HT-29 (cell line): Measurements from ENCODE around the gene EPS8L3. TPM values are rescaled to one million over a fixed set of nuclear protein-coding genes. Genes with fewer than 3 reads are reported as not detected.
"Not testable (repeated sequence)": the region's sequence is repeated elsewhere in the genome, so short reads cannot be mapped to it uniquely, and the experiment has no call there.

Experiments
- DNase-seq: peaks from one replicate; pipeline ENCODE4 v3.0.0-alpha.2; 2015; ENCODE audit warnings: low spot score
- total RNA-seq: library from RNA; depleted of rRNA; stranded (reverse); fragments of >200 nt; shearing (Covaris generic); gene quantifications from 2 replicates; pipeline ENCODE4 v1.2.3, GENCODE V29; 2014

The EPS8L3 gene
- total RNA-seq, 1 experiment from 2014 or later: 120 TPM

DNA sequence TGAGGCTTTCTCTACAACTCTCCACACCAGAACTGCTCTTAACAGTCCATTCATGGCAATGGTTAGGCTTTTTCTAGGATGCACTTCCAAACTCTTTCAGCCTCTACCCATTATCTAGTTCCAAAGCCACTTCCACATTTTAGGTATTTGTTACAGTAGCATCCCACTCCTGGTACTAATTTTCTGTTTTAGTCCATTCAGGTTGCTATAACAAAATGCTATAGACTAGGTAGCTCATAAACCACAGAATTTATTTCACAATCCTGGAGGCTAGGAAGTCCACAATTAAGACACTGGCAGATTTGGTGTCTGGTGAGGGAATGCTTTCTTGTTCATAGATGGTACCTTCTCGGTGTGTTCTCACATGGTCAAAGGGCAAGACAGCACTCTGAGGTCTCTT is 17.3 kb upstream of the EPS8L3 start:
- DNase-seq: no peak

DNA sequence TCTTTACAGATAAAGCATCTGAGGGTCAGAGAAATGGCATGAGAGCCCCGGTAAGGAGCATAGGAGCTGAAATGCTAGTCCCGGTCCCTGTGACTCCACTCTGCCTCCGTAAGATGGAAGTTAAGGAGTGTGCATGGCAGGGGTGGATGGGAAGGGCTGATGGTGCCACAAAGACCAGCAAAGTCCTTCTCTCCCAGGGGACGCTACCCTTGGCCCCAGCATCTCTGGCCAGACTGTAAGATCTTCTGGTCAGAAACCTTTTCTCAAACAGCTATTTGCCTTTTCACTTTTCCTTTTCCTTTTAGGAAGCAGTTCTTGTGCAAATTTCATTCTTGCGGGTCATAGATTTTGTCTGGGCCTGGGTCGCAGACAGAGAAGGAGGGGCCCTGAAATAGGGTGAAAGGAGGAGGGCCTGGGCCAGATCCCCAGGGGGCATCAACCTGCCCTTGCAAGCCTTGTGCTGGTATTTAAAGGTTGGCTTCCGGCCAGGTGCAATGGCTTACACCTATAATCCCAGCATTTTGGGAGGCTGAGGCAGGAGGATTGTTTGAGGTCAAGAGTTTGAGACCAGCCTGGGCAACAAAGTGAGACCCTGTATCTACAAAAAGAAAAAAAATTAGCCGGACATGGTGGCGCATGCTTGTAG is 14.4 kb upstream of the EPS8L3 start:
- DNase-seq: no peak

DNA sequence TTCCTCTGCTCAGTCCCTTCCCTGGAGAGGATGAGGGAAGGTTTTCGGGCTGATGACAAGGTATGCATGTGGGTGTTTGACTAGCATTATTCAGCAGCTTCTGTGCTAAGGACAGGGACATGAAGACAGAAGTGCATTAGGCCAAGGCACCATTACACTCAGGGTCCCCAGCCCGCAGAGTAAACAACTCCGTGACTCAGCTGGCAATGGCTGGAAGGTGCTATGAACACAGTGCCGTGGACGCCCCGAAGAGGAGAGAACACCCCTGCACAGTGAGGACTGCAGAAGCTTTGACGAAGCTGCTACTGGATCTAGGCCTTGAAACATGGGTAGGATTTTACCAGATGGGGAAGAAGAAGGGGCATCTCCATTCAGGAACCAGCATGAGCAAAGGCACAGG is 13.7 kb upstream of the EPS8L3 start:
- DNase-seq: no peak

DNA sequence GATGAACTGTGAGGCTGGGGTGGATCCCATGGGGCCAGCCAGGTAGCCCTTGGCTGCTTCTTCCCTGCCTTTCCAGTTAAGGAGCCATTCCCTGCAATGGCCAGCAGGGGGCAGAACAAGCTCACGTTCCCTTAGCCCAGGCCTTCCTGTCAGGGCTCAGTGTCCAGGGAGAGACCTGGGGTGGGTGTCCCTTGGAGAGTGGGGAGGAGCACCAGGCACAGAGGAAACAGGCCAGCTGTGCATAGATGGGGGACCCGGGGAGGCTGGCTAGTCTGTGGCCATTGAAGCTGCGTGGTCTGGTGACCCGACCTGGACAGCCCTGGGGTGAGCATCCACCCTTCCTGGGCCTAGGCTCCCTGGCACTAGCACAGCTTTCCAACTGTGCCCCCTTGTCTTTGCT is 13.2 kb upstream of the EPS8L3 start:
- DNase-seq: peak; percentile 93

DNA sequence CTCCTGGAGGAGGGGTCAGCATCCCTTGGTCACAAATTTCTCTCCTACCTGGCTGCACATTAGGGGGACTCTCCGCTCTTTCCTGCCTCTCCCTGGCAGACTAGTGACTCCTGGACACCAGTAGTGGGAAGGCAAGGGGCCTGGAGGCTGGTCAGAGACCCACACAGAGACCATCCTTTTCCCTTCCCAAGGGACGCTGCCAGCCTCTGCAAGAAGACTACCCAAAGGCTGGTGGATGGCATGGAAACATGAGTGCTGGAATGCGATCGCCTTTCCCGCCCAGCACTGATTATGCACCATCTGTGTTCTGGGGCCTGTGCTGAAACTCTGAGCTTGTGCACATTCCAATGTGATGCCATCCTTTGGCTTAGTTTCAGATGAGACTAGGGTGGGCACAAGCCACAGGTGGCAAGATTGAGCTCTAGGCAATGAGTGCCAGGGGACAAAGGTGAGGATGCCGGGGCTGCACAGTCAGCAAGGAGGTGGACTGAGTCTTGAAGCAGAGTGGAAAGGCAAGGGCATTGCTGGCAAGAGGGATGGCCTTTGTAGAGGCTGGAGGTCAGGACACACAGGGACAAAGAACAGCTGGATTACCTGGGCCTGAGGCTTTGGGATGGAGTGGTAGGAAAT is 12.6 kb upstream of the EPS8L3 start:
- no peak for DNase-seq

DNA sequence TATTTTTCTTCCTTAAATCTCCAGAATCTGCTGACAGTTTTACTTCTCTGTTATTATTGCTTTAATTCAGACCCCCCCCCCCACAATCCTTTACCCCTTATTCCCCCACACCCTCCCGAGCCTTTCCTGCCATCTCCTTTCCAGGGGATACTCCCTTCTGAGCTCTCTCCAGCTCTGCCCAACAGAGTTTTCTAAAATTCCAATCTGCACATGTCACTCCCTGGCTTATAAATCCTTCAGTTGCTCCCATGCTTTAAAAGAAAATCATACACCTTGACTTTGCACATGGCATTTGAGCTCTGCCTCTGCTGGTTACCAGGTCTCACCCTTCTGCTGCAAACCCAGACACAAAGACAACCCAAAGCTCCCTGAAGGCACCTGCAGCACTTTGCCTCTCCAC is 11.7 kb upstream of the EPS8L3 start:
- DNase-seq: no peak

DNA sequence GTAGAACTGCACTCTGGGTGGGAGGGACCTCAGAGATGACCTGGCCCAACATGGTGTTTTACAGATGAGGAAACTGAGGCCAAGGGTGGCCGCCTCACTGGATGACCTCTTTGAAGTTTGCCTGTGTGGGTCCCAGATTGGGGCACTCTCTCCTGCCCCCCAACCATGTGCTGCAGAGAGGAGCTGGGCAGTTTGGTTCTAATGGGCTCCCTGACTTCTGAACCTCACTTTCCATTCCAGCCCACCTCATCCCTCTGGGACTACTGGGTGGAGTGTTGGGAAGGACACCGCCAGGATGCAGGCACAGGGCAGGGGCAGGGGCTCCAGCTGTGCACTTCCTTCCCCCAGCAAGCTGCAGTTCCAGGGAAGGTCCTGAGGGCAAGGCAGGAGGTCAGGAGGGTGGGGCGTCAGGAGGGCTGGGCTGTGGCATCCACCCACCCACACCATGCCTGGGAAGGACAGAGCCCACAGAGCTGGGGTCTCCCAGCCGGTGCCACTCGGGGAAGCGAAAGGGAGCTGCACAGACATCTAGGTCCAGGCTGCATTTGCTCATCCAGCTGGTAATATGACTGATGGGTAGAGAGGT is 10.3 kb upstream of the EPS8L3 start:
- DNase-seq: no peak

DNA sequence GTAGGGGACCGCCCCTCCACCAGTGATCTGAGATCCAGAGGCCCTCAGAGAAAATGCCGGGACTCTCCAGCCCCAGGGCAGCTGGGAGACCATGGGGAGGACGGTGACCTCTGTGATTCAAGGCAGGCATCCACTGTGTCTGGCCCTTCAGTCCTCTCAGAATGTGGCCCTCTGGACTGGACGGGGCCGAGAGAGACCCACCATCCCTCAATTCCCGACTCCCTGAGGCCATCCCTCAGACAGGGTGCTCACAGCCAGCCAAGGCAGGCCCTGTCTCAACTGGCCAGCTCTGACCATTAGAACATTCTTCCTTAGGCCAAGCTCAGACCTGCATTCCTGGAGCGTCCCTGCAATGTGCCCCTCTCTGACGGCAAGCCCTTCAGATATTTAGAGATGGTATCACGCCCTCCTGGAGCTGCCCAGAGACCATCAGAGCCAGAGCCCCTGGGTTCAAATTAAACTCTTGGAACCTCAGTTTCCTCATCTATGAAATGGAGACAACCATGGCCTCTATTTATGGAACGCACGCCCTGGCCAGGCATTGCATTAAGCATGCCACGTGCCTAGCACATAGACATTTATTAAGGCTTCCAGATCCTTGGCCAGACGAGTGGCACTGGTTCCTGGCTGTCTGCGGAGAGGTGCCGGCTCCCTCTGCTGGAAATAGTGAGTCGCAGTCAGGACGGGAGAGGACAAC is 9.6 kb upstream of the EPS8L3 start:
- peak; percentile 89 for DNase-seq

DNA sequence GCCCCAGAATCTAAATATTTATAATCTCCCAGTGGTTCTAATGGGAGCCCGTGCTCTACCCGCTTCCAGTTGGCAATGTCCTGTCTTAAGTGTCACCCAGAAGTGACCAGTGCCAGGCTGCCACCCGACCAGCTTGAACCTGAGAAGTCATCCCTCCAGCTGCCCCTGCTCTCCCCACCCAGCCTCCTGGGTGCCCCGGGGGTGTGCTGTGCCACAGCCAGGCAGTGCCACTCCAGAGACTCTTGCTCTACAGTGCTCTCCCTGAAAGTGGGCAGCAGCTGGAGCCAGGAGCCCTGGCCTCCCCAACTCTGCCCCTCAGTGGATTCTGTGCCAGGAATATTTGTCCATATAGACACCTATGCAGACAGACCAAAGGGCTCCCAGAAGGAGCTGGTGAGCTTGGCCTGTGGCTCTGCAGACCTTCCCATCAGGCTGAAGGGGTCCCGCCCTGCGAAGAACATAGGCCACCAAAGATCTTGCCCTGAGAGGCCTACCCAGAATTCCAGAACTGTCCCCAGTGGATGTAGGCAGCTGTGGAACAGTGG is 9.0 kb upstream of the EPS8L3 start:
- DNase-seq: no peak

DNA sequence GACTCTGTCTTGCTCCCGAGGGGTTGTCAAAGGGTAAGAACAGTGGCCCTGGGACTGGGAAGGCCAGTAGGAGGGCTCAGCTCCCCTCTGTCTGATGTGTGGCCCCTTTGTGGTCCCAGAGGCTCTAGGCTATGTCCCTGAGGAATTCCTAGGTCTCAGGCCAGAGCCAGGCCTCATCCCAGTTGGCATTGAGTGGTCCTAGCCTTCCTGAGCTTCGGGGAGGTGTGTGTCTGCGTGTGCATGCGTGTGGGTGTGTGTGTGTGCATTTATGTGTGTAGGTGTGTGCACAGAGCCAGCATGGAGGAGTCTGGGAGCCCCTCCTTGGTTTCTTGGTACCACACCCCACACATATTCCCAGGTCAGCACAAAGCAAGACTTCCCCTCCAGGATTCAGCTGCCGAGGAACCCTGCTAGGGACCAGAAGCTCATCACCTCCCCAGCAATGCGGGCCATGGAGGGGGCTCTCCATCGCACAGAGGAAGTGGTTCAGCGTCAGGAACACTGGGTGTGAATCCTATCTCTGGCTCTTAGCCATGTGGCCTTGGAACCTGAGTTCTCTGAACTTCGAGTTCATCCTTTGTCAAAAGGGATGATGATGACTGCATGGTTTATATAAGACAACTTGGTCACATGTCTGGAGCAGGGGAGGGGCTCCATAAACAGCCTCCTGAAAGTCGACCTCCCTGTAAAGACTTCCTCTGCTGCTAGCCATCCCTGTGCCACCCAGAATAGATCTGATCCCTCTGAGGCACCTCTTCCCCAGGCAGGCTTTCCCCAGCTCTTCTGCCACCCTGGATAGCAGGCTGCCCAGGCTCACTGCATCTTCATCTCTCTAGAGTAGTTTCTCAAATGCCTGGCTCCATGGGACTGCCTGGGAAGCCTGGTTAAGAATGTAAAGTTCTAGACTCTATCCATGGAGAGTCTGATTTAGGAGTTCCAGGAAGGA is 8.3 kb upstream of the EPS8L3 start:
- DNase-seq: no peak

DNA sequence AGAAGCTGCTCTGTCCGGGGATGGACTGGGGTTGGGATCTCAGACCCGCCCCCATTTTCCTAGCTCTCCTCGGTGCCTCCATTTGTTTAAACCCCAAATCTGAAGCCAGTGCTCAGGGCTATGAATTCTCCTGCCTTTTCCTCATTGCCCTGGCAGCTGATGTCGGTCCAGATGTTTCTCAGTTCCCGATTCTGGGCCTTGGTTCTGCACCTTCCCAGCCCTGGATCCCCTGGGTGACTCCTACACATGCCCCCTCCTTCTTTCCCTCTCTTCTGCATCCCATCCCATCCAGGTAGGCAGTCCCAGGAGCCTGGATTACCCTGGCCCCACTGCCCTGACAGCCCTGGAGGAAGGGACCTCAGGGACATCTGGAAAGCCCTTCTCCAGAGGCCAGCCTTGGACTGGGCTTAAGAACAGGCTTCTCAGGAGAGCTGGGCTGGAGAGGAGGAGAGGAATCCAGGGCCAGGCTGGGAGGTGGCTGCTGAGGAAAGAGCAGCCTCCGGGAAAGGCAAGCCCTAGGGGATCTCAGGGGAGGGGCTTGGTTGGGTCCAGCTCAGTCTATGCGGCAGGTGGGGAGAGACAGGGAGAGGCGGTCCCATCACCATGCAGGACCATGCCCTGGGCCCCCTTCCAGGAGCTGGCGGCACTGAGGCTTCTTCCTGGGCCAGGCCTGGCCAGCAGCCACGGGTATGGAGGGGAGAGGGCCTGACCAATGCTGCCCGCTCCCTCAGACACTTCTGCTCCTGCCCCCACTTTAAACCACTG is 6.8 kb upstream of the EPS8L3 start:
- DNase-seq: no peak

DNA sequence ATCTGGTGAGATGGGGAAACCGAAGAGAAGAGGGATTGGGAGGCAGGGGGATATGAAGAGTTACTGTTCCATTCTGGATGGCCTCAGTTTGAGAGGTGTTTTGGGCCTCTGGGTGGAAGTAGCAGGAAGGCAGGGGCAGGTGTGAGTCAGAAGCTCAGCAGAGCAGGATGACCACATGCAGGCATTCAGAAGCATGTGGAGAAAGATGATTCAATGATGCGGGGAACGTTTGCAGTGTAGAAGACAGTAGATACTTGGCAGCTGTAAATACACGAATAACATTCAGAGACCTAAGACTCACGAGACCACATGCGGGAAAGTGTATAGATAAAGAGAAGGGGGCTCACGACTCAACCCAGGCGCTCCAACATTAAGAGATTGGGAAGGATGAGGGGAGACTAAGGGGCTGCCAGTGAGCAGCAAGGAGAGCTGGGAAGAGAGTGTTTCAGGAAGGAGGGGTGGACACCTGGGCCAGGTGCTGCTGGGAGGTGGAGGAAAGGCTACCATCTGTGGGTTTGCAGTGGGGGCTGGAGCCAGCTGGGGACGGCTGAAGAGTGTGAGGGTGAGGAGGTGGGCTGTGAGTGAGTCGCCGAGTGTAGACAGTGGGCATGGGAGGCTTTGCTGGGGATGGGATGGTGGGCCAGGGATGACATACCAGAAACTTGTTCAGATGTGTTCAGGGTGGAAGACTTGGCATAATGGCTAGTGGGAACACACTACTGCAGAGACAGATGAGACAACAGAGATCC is 5.8 kb upstream of the EPS8L3 start:
- no peak for DNase-seq

DNA sequence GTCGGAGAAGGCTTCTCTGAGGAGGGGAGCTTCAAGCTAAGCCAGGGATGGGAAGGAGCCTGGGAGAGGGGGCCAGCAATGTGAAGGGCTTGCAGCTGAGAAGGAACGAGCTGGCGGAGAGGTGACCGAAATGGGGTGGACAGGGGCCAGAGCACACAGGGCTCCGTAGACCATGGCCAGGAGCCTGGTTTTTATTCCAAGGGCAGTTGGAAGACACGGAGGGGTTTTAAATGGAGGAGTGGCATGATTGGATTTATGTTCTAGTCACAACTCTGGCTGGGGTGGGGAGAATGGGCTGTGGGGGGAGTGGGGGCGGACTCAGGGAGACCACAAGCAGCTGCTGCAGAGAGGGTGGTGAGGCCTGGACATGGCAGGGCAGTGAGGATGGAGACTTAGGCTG is 5.1 kb upstream of the EPS8L3 start:
- DNase-seq: no peak

DNA sequence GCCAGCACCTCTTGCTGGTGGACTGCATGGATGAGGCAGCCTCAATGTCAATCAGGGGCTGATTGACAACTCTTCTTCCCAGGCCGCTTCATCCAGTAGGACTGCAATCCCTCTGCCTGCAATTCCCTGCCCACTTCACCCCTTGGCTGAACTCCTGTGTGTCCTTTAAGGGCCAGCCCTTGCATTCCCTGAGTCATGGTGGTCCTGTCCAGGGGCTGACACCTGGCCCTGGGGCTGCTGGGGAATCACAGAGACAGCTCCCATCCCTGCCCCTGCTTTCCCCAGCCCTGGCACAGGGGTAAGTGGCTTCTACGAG is 4.6 kb upstream of the EPS8L3 start:
- DNase-seq: no peak

DNA sequence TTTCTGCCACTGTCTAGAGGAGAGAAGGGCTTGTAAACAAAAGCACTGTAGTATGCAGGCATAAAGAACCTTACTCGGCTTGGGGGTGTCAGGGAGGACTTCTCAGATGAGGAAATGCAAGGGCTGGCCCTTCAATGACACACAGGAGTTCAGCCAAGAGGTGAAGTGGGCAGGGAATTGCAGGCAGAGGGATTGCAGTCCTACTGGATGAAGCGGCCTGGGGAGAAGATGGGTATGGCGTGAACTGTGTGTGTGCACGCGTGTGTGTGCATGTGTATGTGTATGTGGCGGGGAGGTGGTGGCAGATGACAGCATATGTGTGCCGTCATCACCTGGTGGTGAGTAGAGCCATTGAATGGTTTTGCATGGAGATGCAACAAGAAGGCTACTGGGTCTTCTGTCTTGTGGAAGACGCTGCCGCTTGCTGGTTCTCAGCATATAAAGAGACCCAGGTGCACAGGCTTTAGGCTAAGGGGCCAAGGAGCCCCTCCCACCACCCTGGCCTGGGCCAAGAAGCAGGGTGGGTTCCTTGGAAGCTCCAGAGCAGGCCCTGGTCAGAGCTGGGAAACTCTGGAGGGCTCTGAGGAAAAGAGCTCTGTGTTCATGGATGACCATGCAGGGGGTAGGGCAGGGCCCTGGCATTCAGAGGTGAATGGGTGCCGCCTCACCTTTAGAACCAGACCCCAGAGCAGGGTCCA is 4.1 kb upstream of the EPS8L3 start:
- no peak for DNase-seq

DNA sequence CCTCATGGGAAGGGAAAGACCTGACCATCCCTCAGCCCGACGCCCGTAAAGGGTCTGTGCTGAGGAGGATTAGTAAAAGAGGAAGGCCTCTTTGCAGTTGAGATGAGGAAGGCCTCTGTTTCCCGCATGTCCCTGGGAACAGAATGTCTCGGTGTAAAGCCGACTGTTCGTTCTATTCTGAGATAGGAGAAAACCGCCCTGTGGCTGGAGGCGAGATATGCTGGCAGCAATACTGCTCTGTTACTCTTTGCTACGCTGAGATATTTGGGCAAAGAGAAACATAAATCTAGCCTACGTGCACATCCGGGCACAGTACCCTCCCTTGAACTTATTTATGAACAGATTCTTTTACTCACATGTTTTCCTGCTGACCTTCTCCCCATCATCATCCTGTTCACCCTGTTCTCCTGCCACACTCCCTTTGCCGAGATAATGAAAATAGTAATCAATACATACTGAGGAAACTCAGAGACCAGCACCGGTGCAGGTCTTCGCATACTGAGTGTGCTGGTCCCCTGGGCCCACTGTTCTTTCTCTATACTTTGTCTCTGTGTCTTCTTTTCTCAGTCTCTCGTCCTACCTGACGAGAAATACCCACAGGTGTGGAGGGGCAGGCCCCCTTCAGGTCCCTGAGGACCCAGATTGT is 3.4 kb upstream of the EPS8L3 start:
- not testable (repeated sequence) for DNase-seq

DNA sequence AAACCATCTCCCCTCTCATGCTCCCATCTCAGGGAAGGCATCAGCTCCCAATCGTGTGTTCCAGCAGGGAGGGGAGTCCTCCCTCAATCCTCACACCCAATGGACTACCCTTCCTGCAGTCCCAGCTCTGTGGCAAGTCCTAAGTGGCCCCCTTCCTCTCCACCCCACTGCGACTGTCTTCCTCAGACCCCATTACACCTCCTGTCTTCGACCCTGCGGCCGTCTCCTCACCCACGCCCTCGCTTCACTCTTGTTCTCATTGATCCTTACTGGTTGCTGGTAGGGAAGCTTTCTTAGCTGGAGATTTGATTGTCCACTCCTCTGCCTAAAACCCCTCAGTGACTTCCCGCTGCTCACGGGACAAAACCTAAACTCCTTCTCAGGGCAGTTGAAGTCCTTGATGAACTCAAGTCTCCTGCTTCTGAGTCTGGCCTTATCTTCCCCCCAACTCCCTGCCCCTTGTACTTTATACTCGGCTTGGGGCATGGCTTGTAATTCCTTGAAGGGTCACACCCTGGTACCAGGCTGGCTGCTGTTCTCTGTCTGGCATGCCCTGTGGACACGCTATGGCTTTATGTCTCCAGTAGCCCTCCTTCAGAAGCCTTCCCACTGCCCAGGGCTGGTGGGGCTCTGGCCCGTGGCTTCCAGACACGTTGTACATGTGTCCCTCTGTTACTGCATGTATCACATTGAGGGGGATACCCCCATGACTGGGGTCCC is 2.3 kb upstream of the EPS8L3 start:
- no peak for DNase-seq

DNA sequence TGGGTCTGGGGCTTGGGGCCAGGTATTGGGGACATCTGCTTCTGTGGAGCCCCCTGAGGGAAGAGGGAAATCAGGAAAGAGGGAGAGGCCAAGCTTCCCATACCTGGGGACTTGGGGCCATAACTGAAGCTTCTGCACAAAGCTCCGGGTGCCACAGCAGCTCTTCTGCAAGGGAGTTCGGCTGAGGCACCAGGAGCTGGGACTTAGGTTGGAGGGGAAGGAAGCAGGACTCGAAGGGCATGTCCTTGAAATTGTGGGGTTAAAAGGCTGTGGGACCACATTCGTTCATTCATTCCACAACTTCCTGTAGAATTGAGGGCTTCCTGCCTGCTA is 1.7 kb upstream of the EPS8L3 start:
- no peak for DNase-seq
